GM12878 (cell line): ENCODE results near the gene AP1G2. TPM values are rescaled to one million over a fixed set of nuclear protein-coding genes. Genes with fewer than 3 reads are reported as not detected.

ENCODE experiments used
- ATAC-seq: fragments of 200-7000 bp; cut with Tn5 transposase; 3 replicates; pipeline ENCODE4 v1.9.1; 2020; ENCODE audit warnings: mild to moderate bottlenecking, moderate library complexity
- BruUV-seq: library from RNA; stranded (reverse); fragments of 400-500 nt; replicated peaks from 2 replicates; lab custom pipeline; 2021; lab: Mats Ljungman, UMichigan
- CTCF ChIA-PET: fragments of 300-600 bp; sonication (Branson Sonifier 250); formaldehyde crosslinking; extraction: SDS; loops from one replicate; lab custom pipeline; 2021; ENCODE audit warnings: inconsistent platforms; lab: Yijun Ruan, JAX
- POLR2A ChIA-PET: fragments of 350-600 bp; formaldehyde crosslinking; extraction: SDS; loops from one replicate; lab custom pipeline; 2021; ENCODE audit warnings: inconsistent platforms; lab: Charles Lee
- RAD21 ChIA-PET: fragments of 300-600 bp; sonication (Branson Sonifier 250); formaldehyde crosslinking; loops from one replicate; lab custom pipeline; 2023; ENCODE audit warnings: antibody characterized with exemption; ENCODE audit not compliant: unreplicated experiment; lab: Charles Lee
- SMC1A ChIA-PET: fragments of 300-600 bp; sonication (Branson Sonifier 250); formaldehyde crosslinking; loops from one replicate; lab custom pipeline; 2023; ENCODE audit not compliant: unreplicated experiment, uncharacterized antibody; lab: Charles Lee
- DNase-seq: peaks from one replicate; pipeline ENCODE4 v3.0.0-alpha.2; 2011; ENCODE audit warnings: low read depth, low spot score
- FAIRE-seq: peaks from 3 replicates; lab custom pipeline; 2011; peaks lifted over from hg19 to GRCh38; lab: Jason Lieb, UNC
- H2AFZ ChIP-seq: 2 replicates; pipeline ENCODE4 v1.6.0; 2011; ENCODE audit warnings: low read depth, low read length, control low read depth; ENCODE audit not compliant: control insufficient read depth
- H3K27ac ChIP-seq: 2 replicates; pipeline ENCODE4 v1.5.1; 2011; ENCODE audit warnings: control low read depth; ENCODE audit not compliant: control insufficient read depth, insufficient read depth
- H3K27me3 ChIP-seq, 2 experiments: replicated peaks in 1 of 2; 2 replicates each; pipeline versions ENCODE4 v1.6.0 to v1.6.1; 2011; ENCODE audit warnings: low read length in 1 of 2; ENCODE audit not compliant: control insufficient read depth in 2 of 2, insufficient read depth in 2 of 2
- H3K36me3 ChIP-seq, 2 experiments: 2 replicates each; pipeline ENCODE4 v1.5.1; 2011; ENCODE audit warnings: low read length in 1 of 2; ENCODE audit not compliant: control insufficient read depth in 2 of 2, insufficient read depth in 2 of 2
- H3K4me1 ChIP-seq: 2 replicates; pipeline ENCODE4 v1.6.1; 2011; ENCODE audit warnings: mild to moderate bottlenecking, low read length, moderate library complexity, mixed read lengths; ENCODE audit not compliant: control insufficient read depth, insufficient read depth
- H3K4me2 ChIP-seq: 2 replicates; pipeline ENCODE4 v1.6.0; 2011; ENCODE audit warnings: control low read depth; ENCODE audit not compliant: control insufficient read depth, insufficient read depth
- H3K4me3 ChIP-seq: fragments of 200-600 bp; sonication (generic); 2 replicates; pipeline ENCODE4 v1.5.1; 2016
- H3K79me2 ChIP-seq: 2 replicates; pipeline ENCODE4 v1.6.0; 2011; ENCODE audit warnings: low read length; ENCODE audit not compliant: control insufficient read depth, insufficient read depth
- H3K9ac ChIP-seq: 2 replicates; pipeline ENCODE4 v1.8.0; 2011; ENCODE audit warnings: low read length, control low read depth, mixed read lengths; ENCODE audit not compliant: control insufficient read depth, insufficient read depth
- H3K9me3 ChIP-seq: replicated peaks from 3 replicates; pipeline ENCODE4 v1.5.1; 2011; ENCODE audit warnings: mild to moderate bottlenecking, low read length; ENCODE audit not compliant: control insufficient read depth, insufficient read depth
- H4K20me1 ChIP-seq: 2 replicates; pipeline ENCODE4 v1.6.0; 2011; ENCODE audit not compliant: control insufficient read depth, insufficient read depth
- BCLAF1 ChIP-seq: fragments of 450-650 bp; IDR thresholded peaks from 2 replicates; pipeline ENCODE4 v1.6.1; 2017; ENCODE audit warnings: antibody characterized with exemption, mild to moderate bottlenecking, moderate library complexity
- EED ChIP-seq: sonication (generic); IDR thresholded peaks from 2 replicates; pipeline ENCODE4 v1.6.1; 2016; ENCODE audit warnings: antibody characterized with exemption, low read depth
- GABPA ChIP-seq: IDR thresholded peaks from 2 replicates; pipeline ENCODE4 v1.6.1; 2014; ENCODE audit warnings: antibody characterized with exemption, low read depth, mild to moderate bottlenecking, inconsistent platforms
- JUND ChIP-seq: IDR thresholded peaks from 2 replicates; pipeline ENCODE4 v1.6.1; 2012; ENCODE audit warnings: low read depth, mild to moderate bottlenecking, low read length, improper control_type of control experiment, moderate library complexity
- MEF2A ChIP-seq: IDR thresholded peaks from 2 replicates; pipeline ENCODE4 v1.6.1; 2011; ENCODE audit warnings: low read depth, mild to moderate bottlenecking, low read length, moderate library complexity; ENCODE audit not compliant: insufficient read depth
- MYB ChIP-seq: fragments of 150-350 bp; IDR thresholded peaks from 2 replicates; pipeline ENCODE4 v1.6.1; 2014; ENCODE audit warnings: mild to moderate bottlenecking, low read depth, low read length, borderline replicate concordance
- POLR2A ChIP-seq: IDR thresholded peaks from 2 replicates; pipeline ENCODE4 v1.6.1; 2011; ENCODE audit warnings: low read depth, mild to moderate bottlenecking, low read length
- POU2F2 ChIP-seq: IDR thresholded peaks from 3 replicates; pipeline ENCODE4 v1.6.1; 2011; ENCODE audit warnings: low read depth, mild to moderate bottlenecking, low read length, borderline replicate concordance
- SMAD5 ChIP-seq: IDR thresholded peaks from 2 replicates; pipeline ENCODE4 v1.6.1; 2016; ENCODE audit warnings: antibody characterized with exemption, low read depth
- SP1 ChIP-seq: IDR thresholded peaks from one replicate; pipeline ENCODE4 v1.6.1; 2011; ENCODE audit warnings: low read depth, low read length
- SREBF2 ChIP-seq: IDR thresholded peaks from 2 replicates; pipeline ENCODE4 v1.6.1; 2012; ENCODE audit warnings: mild to moderate bottlenecking, low read length
- ZNF274 ChIP-seq: IDR thresholded peaks from one replicate; pipeline ENCODE4 v1.8.0; 2011; ENCODE audit not compliant: insufficient read length, insufficient read depth
- WGBS: methylation state at CpG from one replicate; pipeline ENCODE4 v1.1.6; 2016; ENCODE audit warnings: low lambda C conversion rate; ENCODE audit not compliant: insufficient replicate concordance, insufficient coverage; ENCODE audit errors: missing lambda C conversion rate; 5-methylcytosine and 5-hydroxymethylcytosine counted together
- in situ Hi-C: fragments of 300-500 bp; cut with MboI; formaldehyde crosslinking; loops from 9 replicates; pipeline ENCODE4 v1.14.3; 2018; ENCODE audit warnings: mixed read lengths
- intact Hi-C: fragments of 100-400 bp; cut with micrococcal nuclease; formaldehyde crosslinking; loops from one replicate; pipeline ENCODE4 v1.14.2; 2022; ENCODE audit not compliant: unreplicated experiment
- polyA plus RNA-seq, 11 experiments: library from polyadenylated mRNA; depleted of rRNA in 4 of 11; unstranded in 6 of 11; stranded (reverse) in 5 of 11; fragments of >200 nt; fragmentation: Nextera tagmentation in 4 of 11; fragmentation: Illumina TruSeq in 1 of 11; extraction: Ambion mirVana in 4 of 11; extraction: Trizol in 1 of 11; gene quantifications; 1 replicate in 1 of 11; 2 replicates in 10 of 11; pipeline versions ENCODE4 v1.2.1 to v1.2.3, GENCODE V29; 2011 to 2016; ENCODE audit warnings: inconsistent platforms in 2 of 11, missing spikeins in 2 of 11, low read depth in 1 of 11
- total RNA-seq, 4 experiments: library from RNA; depleted of rRNA in 3 of 4; stranded (reverse); fragments of >200 nt in 3 of 4; fragmentation: Illumina TruSeq in 1 of 4; extraction: Trizol in 1 of 4; gene quantifications; 2 replicates each; pipeline versions ENCODE4 v1.2.1 to v1.2.3, GENCODE V29; 2013 to 2021

AP1G2 gene
- total and polyA plus RNA-seq, 10 of the 15 experiments (the other 5 are each of a cell fraction or from before 2014, with no cell fraction given): 41.5 to 146 (median 103) TPM

GRCh38 chr14:23577710-23578392, 10.3 kb upstream of the AP1G2 start:
- Histone ChIP-seq H2AFZ (no peak overlapping the region; the same call in 1 of the 2 replicates), H4K20me1 (no peaks in the 10 kb centered on the region), H3K9ac (peak overlapping the region; percentile 44), H3K79me2 (no peaks in the 10 kb centered on the region), H3K4me3 (peak overlapping the region; percentile 44; the same call in 1 of the 2 replicates), H3K36me3 (no peaks in the 10 kb centered on the region), H3K4me1 (peaks cover 2% of the 10 kb centered on the region; the same call in 1 of the 2 replicates), H3K27me3 (peaks cover 2% of the 10 kb centered on the region in 2 experiments; a peak in 2 of 4 replicates), H3K27ac (no peak overlapping the region), H3K4me2 (peak overlapping the region; percentile 44; the same call in 1 of the 2 replicates), H3K9me3 (no peaks in the 10 kb centered on the region)
- ATAC-seq (peak; percentile 55), DNase-seq (no peak), FAIRE-seq (no peak)
- no TSS peak for BruUV-seq
- ChIA-PET POLR2A (interaction anchor here (0.6 kb wide), 1 partner anchor 1092 kb away, joined by 4 read pairs; no protein-coding TSS in a partner anchor), CTCF (interaction anchor here (0.6 to 0.8 kb wide), 2 partner anchors 277 to 983 kb away, joined by 3 to 4 read pairs; no protein-coding TSS in a partner anchor), RAD21 (no interaction called here), SMC1A (interaction anchor here (0.6 to 2.1 kb wide), 3 partner anchors 11 to 762 kb away, joined by 3 to 9 read pairs (median 3); no protein-coding TSS in a partner anchor)
- TF ChIP-seq EED (peak; percentile 22; the same call in 1 of the 2 replicates), POLR2A (peak; percentile 46; the same call in 1 of the 2 replicates), GABPA (no peak), SMAD5 (no peak), SP1 (no peak), MYB (no peak), MEF2A (no peak), POU2F2 (0 out of 3 replicates have a peak, but pooled peaks have one; percentile 13), BCLAF1 (no peak), JUND (no peak), SREBF2 (no peak), ZNF274 (no peak)
- intact Hi-C loops: no loop called here
- WGBS: 0% methylated on average over 13 of the region's 24 CpGs
- in situ Hi-C loops: no loop called here
